A549 (cell line): Measurements from ENCODE around the gene RPL7A. TPM values are rescaled to one million over a fixed set of nuclear protein-coding genes. Genes with fewer than 3 reads are reported as not detected.

Experiments
- ATAC-seq, 2 experiments: fragments of 200-7000 bp in 1 of 2; fragments of >200 bp in 1 of 2; cut with Nextera tagmentation in 1 of 2; cut with Tn5 transposase in 1 of 2; 3 replicates each; pipeline versions ENCODE4 v1.8.0 to v1.9.1; 2018 to 2020; ENCODE audit warnings: mild to moderate bottlenecking in 1 of 2, moderate library complexity in 1 of 2
- CTCF ChIA-PET: fragments of 300-600 bp; sonication (Branson Sonifier 250); formaldehyde crosslinking; extraction: SDS; loops from one replicate; lab custom pipeline; 2021; ENCODE audit warnings: antibody characterized with exemption, inconsistent platforms; lab: Yijun Ruan, JAX
- POLR2A ChIA-PET: fragments of 350-600 bp; formaldehyde crosslinking; extraction: SDS; loops from one replicate; lab custom pipeline; 2021; ENCODE audit warnings: antibody characterized with exemption, inconsistent platforms; lab: Yijun Ruan, JAX
- DNase-seq, 2 experiments: peaks; one replicate each; pipeline versions ENCODE4 v3.0.0 to v3.0.0-alpha.2; 2011 to 2016; ENCODE audit warnings: low read depth in 1 of 2, low spot score in 1 of 2
- FAIRE-seq: peaks from 2 replicates; lab custom pipeline; 2011; peaks lifted over from hg19 to GRCh38; lab: Jason Lieb, UNC
- H3K27ac ChIP-seq, 2 experiments: fragments of >200 bp; sonication (Bioruptor Twin); formaldehyde crosslinking; 3 replicates each; pipeline ENCODE4 v1.5.1; 2016 to 2017
- H3K4me1 ChIP-seq: fragments of >200 bp; sonication (Bioruptor Twin); formaldehyde crosslinking; 3 replicates; pipeline ENCODE4 v1.6.1; 2016
- H3K4me2 ChIP-seq: fragments of >200 bp; sonication (Bioruptor Twin); formaldehyde crosslinking; 3 replicates; pipeline ENCODE4 v1.6.1; 2016
- H3K4me3 ChIP-seq: fragments of >200 bp; sonication (Bioruptor Twin); formaldehyde crosslinking; 3 replicates; pipeline ENCODE4 v1.5.1; 2016
- H3K9me3 ChIP-seq: fragments of >200 bp; sonication (Bioruptor Twin); formaldehyde crosslinking; 3 replicates; pipeline ENCODE4 v1.6.1; 2016
- ATOH8 ChIP-seq: fragments of 250-450 bp; sonication (Bioruptor Pico); IDR thresholded peaks from 2 replicates; pipeline ENCODE4 v1.5.0; 2020; ENCODE audit warnings: low read depth, mild to moderate bottlenecking, moderate library complexity
- CBX2 ChIP-seq: fragments of 200-600 bp; sonication (generic); IDR thresholded peaks from 2 replicates; pipeline ENCODE4 v1.6.1; 2016; ENCODE audit warnings: low read depth, mild to moderate bottlenecking, borderline replicate concordance
- CHD2 ChIP-seq: fragments of 150-350 bp; IDR thresholded peaks from 2 replicates; pipeline ENCODE4 v1.6.1; 2014; ENCODE audit warnings: low read length; ENCODE audit not compliant: partially characterized antibody
- EHMT2 ChIP-seq: fragments of 200-600 bp; sonication (generic); IDR thresholded peaks from 2 replicates; pipeline ENCODE4 v1.6.1; 2016; ENCODE audit warnings: antibody characterized with exemption, low read depth, mild to moderate bottlenecking, moderate library complexity
- FOSB ChIP-seq: fragments of 250-450 bp; sonication (Bioruptor Pico); IDR thresholded peaks from 2 replicates; pipeline ENCODE4 v1.5.0; 2020; ENCODE audit warnings: mild to moderate bottlenecking, moderate library complexity
- FOXS1 ChIP-seq: fragments of 250-450 bp; sonication (Bioruptor Pico); IDR thresholded peaks from 2 replicates; pipeline ENCODE4 v1.5.0; 2020; ENCODE audit warnings: mild to moderate bottlenecking, moderate library complexity
- GATA3 ChIP-seq: IDR thresholded peaks from 2 replicates; pipeline ENCODE4 v1.6.1; 2012; ENCODE audit warnings: borderline replicate concordance
- HDAC2 ChIP-seq: fragments of 200-600 bp; sonication (generic); IDR thresholded peaks from 2 replicates; pipeline ENCODE4 v1.6.1; 2016
- HMGXB4 ChIP-seq: fragments of 250-450 bp; sonication (Bioruptor Pico); IDR thresholded peaks from 2 replicates; pipeline ENCODE4 v1.5.0; 2021; ENCODE audit warnings: mild to moderate bottlenecking, moderate library complexity, borderline replicate concordance
- HOXB13 ChIP-seq: fragments of 250-450 bp; sonication (Bioruptor Pico); IDR thresholded peaks from 2 replicates; pipeline ENCODE4 v1.5.0; 2020; ENCODE audit warnings: low read depth, mild to moderate bottlenecking, moderate library complexity
- HOXB5 ChIP-seq: fragments of 250-450 bp; sonication (Bioruptor Pico); IDR thresholded peaks from 2 replicates; pipeline ENCODE4 v1.5.0; 2020; ENCODE audit warnings: mild to moderate bottlenecking, moderate library complexity
- KDM1A ChIP-seq: fragments of 200-600 bp; sonication (generic); IDR thresholded peaks from 2 replicates; pipeline ENCODE4 v1.6.1; 2016; ENCODE audit warnings: low read depth, mild to moderate bottlenecking
- KDM5A ChIP-seq: fragments of 200-600 bp; sonication (generic); IDR thresholded peaks from 2 replicates; pipeline ENCODE4 v1.6.1; 2016; ENCODE audit warnings: antibody characterized with exemption, mild to moderate bottlenecking
- MAFK ChIP-seq: fragments of 450-650 bp; IDR thresholded peaks from 2 replicates; pipeline ENCODE4 v1.6.1; 2014; ENCODE audit not compliant: partially characterized antibody
- NFE2L2 ChIP-seq: fragments of 150-350 bp; conservative IDR thresholded peaks from 2 replicates; pipeline ENCODE4 v1.6.1; 2014; ENCODE audit warnings: low read length
- NR3C1 ChIP-seq: fragments of >200 bp; sonication (Bioruptor Twin); formaldehyde crosslinking; IDR thresholded peaks from 3 replicates; pipeline ENCODE4 v1.6.1; 2017
- PHF8 ChIP-seq: fragments of 200-600 bp; sonication (generic); IDR thresholded peaks from 2 replicates; pipeline ENCODE4 v1.6.1; 2016; ENCODE audit warnings: low read depth, mild to moderate bottlenecking, antibody characterized with exemption, moderate library complexity, borderline replicate concordance
- SREBF2 ChIP-seq: fragments of 450-650 bp; IDR thresholded peaks from 2 replicates; pipeline ENCODE4 v1.6.1; 2014; ENCODE audit warnings: mild to moderate bottlenecking, moderate library complexity
- USF2 ChIP-seq: fragments of 450-650 bp; IDR thresholded peaks from 2 replicates; pipeline ENCODE4 v1.6.1; 2014; ENCODE audit warnings: antibody characterized with exemption
- ZC3H11A ChIP-seq: fragments of 450-650 bp; IDR thresholded peaks from 2 replicates; pipeline ENCODE4 v1.6.1; 2014; ENCODE audit warnings: antibody characterized with exemption, mild to moderate bottlenecking
- ZFP36 ChIP-seq: fragments of 450-650 bp; IDR thresholded peaks from 2 replicates; pipeline ENCODE4 v1.6.1; 2014; ENCODE audit warnings: borderline replicate concordance; ENCODE audit not compliant: partially characterized antibody
- ZNF302 ChIP-seq: fragments of 250-450 bp; sonication (Bioruptor Pico); IDR thresholded peaks from 2 replicates; pipeline ENCODE4 v1.9.0; 2021; ENCODE audit warnings: inconsistent platforms, mild to moderate bottlenecking, moderate library complexity
- WGBS: methylation state at CpG from one replicate; pipeline ENCODE4 v1.1.6; 2017; ENCODE audit errors: missing lambda C conversion rate; 5-methylcytosine and 5-hydroxymethylcytosine counted together
- polyA plus RNA-seq, 4 experiments: library from polyadenylated mRNA; depleted of rRNA in 3 of 4; stranded (reverse); fragments of >200 nt; fragmentation: RNase III in 1 of 4; extraction: RNeasy Plus Mini Kit Qiagen cat#74134 plus additional on column Dnase treatment in 1 of 4; gene quantifications; 2 replicates in 3 of 4; 3 replicates in 1 of 4; pipeline ENCODE4 v1.2.3, GENCODE V29; 2011 to 2017

RPL7A gene
- polyA plus RNA-seq, 2 of the 4 experiments (the other 2 are of a cell fraction) = 2,218 to 2,608 TPM

- no peak overlapping the region for H3K4me2 ChIP-seq
- DNase-seq (no peak), ATAC-seq (no peak), FAIRE-seq (no peak)
- CTCF ChIA-PET = no interaction called here
- no peak overlapping the region for H3K27ac ChIP-seq
- H3K4me1 ChIP-seq = peaks cover 7% of the 10 kb centered on the region
- WGBS = 26% methylated on average over 4 of the region's 4 CpGs
- no peaks in the 10 kb centered on the region for H3K9me3 ChIP-seq
- TF ChIP-seq FOSB (CRISPR knock-in tag) = no peak
- TF ChIP-seq KDM1A = no peak
- TF ChIP-seq FOXS1 = no peak
- no peak for TF ChIP-seq HOXB5 (CRISPR knock-in tag)
- no peak for TF ChIP-seq NR3C1
- no peak for TF ChIP-seq NFE2L2
- TF ChIP-seq GATA3 = no peak
- TF ChIP-seq PHF8 = no peak
- TF ChIP-seq USF2 = no peak
- no peak for TF ChIP-seq SREBF2
- H3K4me3 ChIP-seq = no peak overlapping the region
- POLR2A ChIA-PET = no interaction called here
Measured at GRCh38 chr9:133382507-133383141, 34.6 kb downstream of the RPL7A start.

- ATAC-seq = no peak
- 74% methylated on average over 3 of the region's 3 CpGs for whole genome bisulfite sequencing
- CTCF ChIA-PET = interaction anchor here (1.6 kb wide), 1 partner anchor 20 kb away, joined by 5 read pairs; no protein-coding TSS in a partner anchor
Measured at GRCh38 chr9:133383438-133383837, 35.4 kb downstream of the RPL7A start.

GRCh38 chr9:133384736-133385321, 36.8 kb downstream of the RPL7A start:
- no peaks in the 10 kb centered on the region for H3K4me1 ChIP-seq
- CTCF ChIA-PET = interaction anchor here (1.5 to 4.2 kb wide), 5 partner anchors 12 to 102 kb away, joined by 5 to 21 read pairs (median 7); no protein-coding TSS in a partner anchor
- WGBS = 83% methylated on average over 17 of the region's 17 CpGs
- no peak overlapping the region for H3K4me2 ChIP-seq
- DNase-seq = no peak
- TF ChIP-seq KDM5A = no peak
- ATAC-seq = no peak
- no peak overlapping the region for H3K4me3 ChIP-seq
- POLR2A ChIA-PET = no interaction called here
- FAIRE-seq = no peak
- no peak overlapping the region for H3K27ac ChIP-seq
- H3K9me3 ChIP-seq = no peaks in the 10 kb centered on the region

More at GRCh38 chr9:133383438-133383837, 35.4 kb downstream of the RPL7A start:
- Histone ChIP-seq H3K4me1 (no peaks in the 10 kb centered on the region), H3K27ac (no peak overlapping the region), H3K9me3 (no peaks in the 10 kb centered on the region), H3K4me2 (no peak overlapping the region), H3K4me3 (no peak overlapping the region)
- FAIRE-seq (no peak), DNase-seq (no peak)
- POLR2A ChIA-PET = no interaction called here
- TF ChIP-seq EHMT2 (no peak), ZC3H11A (no peak), ATOH8 (CRISPR knock-in tag) (no peak), FOSB (CRISPR knock-in tag) (no peak), ZFP36 (no peak), MAFK (no peak)

- ChIA-PET POLR2A (no interaction called here), CTCF (interaction anchor here (1.5 to 4.2 kb wide), 5 partner anchors 12 to 200 kb away, joined by 5 to 21 read pairs (median 7); no protein-coding TSS in a partner anchor)
- TF ChIP-seq ZNF302 (no peak), EHMT2 (no peak), HDAC2 (no peak), HOXB13 (CRISPR knock-in tag) (no peak), CBX2 (no peak), HMGXB4 (no peak), CHD2 (no peak)
- Histone ChIP-seq H3K4me3 (no peak overlapping the region), H3K27ac (no peak overlapping the region), H3K4me1 (no peaks in the 10 kb centered on the region), H3K9me3 (no peaks in the 10 kb centered on the region), H3K4me2 (no peak overlapping the region)
- DNase-seq (no peak), ATAC-seq (0 out of 6 replicates have a peak, but pooled peaks of 1 of the 2 experiments have one; percentile 31), FAIRE-seq (no peak)
- WGBS = 63% methylated on average over 11 of the region's 14 CpGs
Measured at GRCh38 chr9:133385452-133385851, 37.4 kb downstream of the RPL7A start.
